IMR-90 (cell line): Measurements from ENCODE around the gene NEGR1. TPM values are rescaled to one million over a fixed set of nuclear protein-coding genes. Genes with fewer than 3 reads are reported as not detected.

Source experiments
- ATAC-seq: fragments of 200-7000 bp; cut with Tn5 transposase; 2 replicates; pipeline ENCODE4 v1.9.1; 2020; ENCODE audit warnings: low read depth, mild to moderate bottlenecking, moderate library complexity
- BruUV-seq: library from RNA; stranded (reverse); fragments of 400-500 nt; replicated peaks from 2 replicates; lab custom pipeline; 2021; lab: Mats Ljungman, UMichigan
- CTCF ChIA-PET: fragments of 300-600 bp; formaldehyde crosslinking; extraction: SDS; loops from one replicate; lab custom pipeline; 2021; ENCODE audit warnings: antibody characterized with exemption; lab: Yijun Ruan, JAX
- POLR2A ChIA-PET: fragments of 300-600 bp; sonication (Branson Sonifier 250); formaldehyde crosslinking; loops from one replicate; lab custom pipeline; 2022; ENCODE audit warnings: antibody characterized with exemption; ENCODE audit not compliant: unreplicated experiment; lab: Charles Lee
- DNase-seq: peaks from one replicate; pipeline ENCODE4 v3.0.0; 2013
- H2AFZ ChIP-seq: replicated peaks from 2 replicates; pipeline ENCODE3; 2013; ENCODE audit warnings: low read length, mild to moderate bottlenecking; ENCODE audit not compliant: poor library complexity
- H2AK5ac ChIP-seq: 2 replicates; pipeline ENCODE4 v1.6.1; 2013; ENCODE audit warnings: low read depth, low read length, inconsistent platforms
- H2AK9ac ChIP-seq: replicated peaks from 2 replicates; pipeline ENCODE3; 2013; ENCODE audit warnings: mild to moderate bottlenecking, low read depth, low read length, moderate library complexity; ENCODE audit not compliant: poor library complexity
- H2BK120ac ChIP-seq: 2 replicates; pipeline ENCODE4 v1.6.1; 2013; ENCODE audit warnings: low read depth, low read length, inconsistent platforms
- H2BK15ac ChIP-seq: 3 replicates; pipeline ENCODE4 v1.6.1; 2013; ENCODE audit warnings: low read depth, low read length, inconsistent platforms
- H2BK20ac ChIP-seq: 2 replicates; pipeline ENCODE4 v1.6.1; 2013; ENCODE audit warnings: low read depth, mild to moderate bottlenecking, inconsistent platforms, low read length, moderate library complexity
- H2BK5ac ChIP-seq: 2 replicates; pipeline ENCODE4 v1.6.1; 2013; ENCODE audit warnings: mild to moderate bottlenecking, low read depth, low read length, inconsistent platforms; ENCODE audit not compliant: poor library complexity, severe bottlenecking
- H3K14ac ChIP-seq: replicated peaks from 2 replicates; pipeline ENCODE4 v1.6.1; 2013; ENCODE audit warnings: low read depth, low read length, inconsistent platforms
- H3K18ac ChIP-seq: 2 replicates; pipeline ENCODE4 v1.6.1; 2013; ENCODE audit warnings: low read depth, low read length, control low read depth
- H3K23ac ChIP-seq: 2 replicates; pipeline ENCODE4 v1.6.1; 2013; ENCODE audit warnings: low read depth, low read length, inconsistent platforms
- H3K27ac ChIP-seq: 2 replicates; pipeline ENCODE4 v1.5.1; 2013; ENCODE audit warnings: mild to moderate bottlenecking, control low read depth, low read length; ENCODE audit not compliant: insufficient read depth
- H3K27me3 ChIP-seq: 2 replicates; pipeline ENCODE4 v1.6.1; 2013; ENCODE audit warnings: low read length; ENCODE audit not compliant: control insufficient read depth, insufficient read depth
- H3K36me3 ChIP-seq: 2 replicates; pipeline ENCODE4 v1.6.1; 2013; ENCODE audit warnings: low read length, mixed read lengths; ENCODE audit not compliant: control insufficient read depth, insufficient read depth
- H3K4ac ChIP-seq: 2 replicates; pipeline ENCODE4 v1.6.1; 2013; ENCODE audit warnings: low read depth, low read length, inconsistent platforms
- H3K4me1 ChIP-seq: 2 replicates; pipeline ENCODE4 v1.6.1; 2013; ENCODE audit warnings: low read length, mixed read lengths; ENCODE audit not compliant: control insufficient read depth, insufficient read depth
- H3K4me2 ChIP-seq: 2 replicates; pipeline ENCODE4 v1.6.1; 2013; ENCODE audit warnings: low read depth, mild to moderate bottlenecking, control low read depth, low read length, moderate library complexity
- H3K4me3 ChIP-seq: 2 replicates; pipeline ENCODE4 v1.5.1; 2013; ENCODE audit warnings: low read depth, mild to moderate bottlenecking, control low read depth, low read length, moderate library complexity; ENCODE audit not compliant: insufficient read depth
- H3K56ac ChIP-seq: 2 replicates; pipeline ENCODE4 v1.6.1; 2013; ENCODE audit warnings: low read length, inconsistent platforms; ENCODE audit not compliant: insufficient read depth; ENCODE audit errors: extremely low read depth
- H3K79me1 ChIP-seq, 2 experiments: 2 replicates each; pipeline ENCODE4 v1.6.1; 2013; ENCODE audit warnings: low read length in 2 of 2, inconsistent platforms in 1 of 2, low read depth in 1 of 2
- H3K9ac ChIP-seq: 2 replicates; pipeline ENCODE4 v1.6.1; 2013; ENCODE audit warnings: low read depth, low read length, control low read depth
- H3K9me1 ChIP-seq: 2 replicates; pipeline ENCODE4 v1.6.1; 2013; ENCODE audit warnings: low read length, inconsistent platforms; ENCODE audit not compliant: insufficient read depth
- H3K9me3 ChIP-seq: 2 replicates; pipeline ENCODE4 v1.6.1; 2013; ENCODE audit warnings: low read length; ENCODE audit not compliant: control insufficient read depth, insufficient read depth
- H4K20me1 ChIP-seq: 2 replicates; pipeline ENCODE4 v1.6.1; 2013; ENCODE audit warnings: low read length, inconsistent platforms; ENCODE audit not compliant: insufficient read depth
- H4K5ac ChIP-seq: 2 replicates; pipeline ENCODE4 v1.6.1; 2013; ENCODE audit warnings: mild to moderate bottlenecking, low read depth, low read length, control low read depth
- H4K8ac ChIP-seq, 2 experiments: 2 replicates each; pipeline ENCODE4 v1.6.1; 2013; ENCODE audit warnings: low read depth in 2 of 2, low read length in 2 of 2, control low read depth in 1 of 2, inconsistent platforms in 1 of 2
- H4K91ac ChIP-seq: 2 replicates; pipeline ENCODE4 v1.6.1; 2013; ENCODE audit warnings: low read depth, low read length, inconsistent platforms; ENCODE audit not compliant: insufficient read depth
- MAFK ChIP-seq: IDR thresholded peaks from 2 replicates; pipeline ENCODE4 v1.6.1; 2012; ENCODE audit warnings: low read depth, low read length, improper control_type of control experiment
- MXI1 ChIP-seq: IDR thresholded peaks from 2 replicates; pipeline ENCODE4 v1.6.1; 2012; ENCODE audit warnings: low read depth, mild to moderate bottlenecking, low read length, moderate library complexity, borderline replicate concordance
- POLR2A ChIP-seq: IDR thresholded peaks from 2 replicates; pipeline ENCODE4 v1.6.1; 2012; ENCODE audit warnings: mild to moderate bottlenecking, low read depth, low read length
- RAD21 ChIP-seq: IDR thresholded peaks from 2 replicates; pipeline ENCODE4 v1.6.1; 2012; ENCODE audit warnings: low read length, improper control_type of control experiment
- WGBS, 2 experiments: methylation state at CpG; one replicate each; pipeline versions ENCODE4 v1.1.5 to v1.1.7; 2013; ENCODE audit warnings: missing lambda C conversion rate in 2 of 2; ENCODE audit not compliant: insufficient read length in 1 of 2; ENCODE audit errors: extremely low coverage in 2 of 2; 5-methylcytosine and 5-hydroxymethylcytosine counted together
- dilution Hi-C: fragments of 300-500 bp; cut with HindIII; formaldehyde crosslinking; loops from one replicate; pipeline ENCODE4 v1.14.3; 2018; ENCODE audit warnings: low sequenced_read_pairs; ENCODE audit not compliant: unreplicated experiment
- in situ Hi-C: fragments of 300-500 bp; cut with MboI; formaldehyde crosslinking; loops from 3 replicates; pipeline ENCODE4 v1.14.3; 2019; ENCODE audit warnings: low sequenced_read_pairs, inconsistent platforms, mixed read lengths
- intact Hi-C: fragments of 100-400 bp; cut with micrococcal nuclease; formaldehyde crosslinking; loops from 2 replicates; pipeline ENCODE4 v1.10.0; 2022
- polyA plus RNA-seq, 3 experiments: library from polyadenylated mRNA; depleted of rRNA; stranded (reverse); fragments of >200 nt; gene quantifications; 2 replicates each; pipeline ENCODE4 v1.2.3, GENCODE V29; 2012; ENCODE audit warnings: low replicate concordance in 1 of 3
- total RNA-seq: library from RNA; depleted of rRNA; stranded (reverse); fragments of >200 nt; gene quantifications from 2 replicates; pipeline ENCODE4 v1.2.3, GENCODE V29; 2012

NEGR1 gene
- total and polyA plus RNA-seq, 2 of the 4 experiments (the other 2 are of a cell fraction): 5.1 to 9.1 TPM

GRCh38 chr1:72018562-72018961, 263.8 kb downstream of the NEGR1 start (continued):
- TF ChIP-seq MXI1 (no peak), RAD21 (no peak)

DNA sequence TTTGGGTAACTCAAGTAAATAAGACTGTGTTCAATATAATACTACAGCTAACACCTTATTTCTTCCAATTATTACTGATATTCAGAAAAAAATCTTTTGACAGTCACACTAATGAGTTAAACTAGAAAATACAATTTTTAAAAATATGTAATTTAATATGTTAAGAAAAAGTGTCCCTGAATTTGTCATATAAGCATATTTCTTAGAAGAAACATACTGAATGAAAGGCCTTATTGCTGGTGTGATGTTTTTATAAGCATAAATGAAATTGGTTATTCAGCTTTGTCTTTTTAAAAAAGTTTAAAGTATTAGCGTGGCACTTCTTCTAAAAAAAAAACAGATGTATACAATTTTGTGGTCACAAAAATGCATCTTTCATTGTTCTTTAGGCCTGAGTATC, 267.3 kb downstream of the NEGR1 start:
- dilution Hi-C loops: no loop called here
- no peak overlapping the region for H3K18ac ChIP-seq
- H3K4me2 ChIP-seq: no peak overlapping the region
- CTCF ChIA-PET: interaction anchor here (0.5 to 1.1 kb wide), 2 partner anchors 8 to 308 kb away, joined by 3 to 4 read pairs; no protein-coding TSS in a partner anchor
- no peak for ATAC-seq
- no peak for DNase-seq
- H2AK5ac ChIP-seq: no peak overlapping the region
- no TSS peak for BruUV-seq
- in situ Hi-C loops: no loop called here
- H2BK120ac ChIP-seq: no peak overlapping the region
- intact Hi-C loops: no loop called here
- no peaks in the 10 kb centered on the region for H3K36me3 ChIP-seq
- no peak overlapping the region for H4K5ac ChIP-seq
- H3K4ac ChIP-seq: no peak overlapping the region
- H2BK20ac ChIP-seq: no peak overlapping the region
- no peak overlapping the region for H4K91ac ChIP-seq
- no peak overlapping the region for H4K8ac ChIP-seq
- H3K4me3 ChIP-seq: no peak overlapping the region
- POLR2A ChIA-PET: no interaction called here
- H2BK15ac ChIP-seq: no peak overlapping the region
- H3K9me1 ChIP-seq: no peaks in the 10 kb centered on the region
- no peaks in the 10 kb centered on the region for H3K27me3 ChIP-seq
- H3K9ac ChIP-seq: no peak overlapping the region
- no peak overlapping the region for H2AFZ ChIP-seq
- H3K27ac ChIP-seq: no peak overlapping the region
- H3K14ac ChIP-seq: no peak overlapping the region
- WGBS, 2 experiments: no CpG with 5 or more reads among the region's 1 CpG
- no peak overlapping the region for H3K23ac ChIP-seq
- H2BK5ac ChIP-seq: no peak overlapping the region
- H4K20me1 ChIP-seq: no peaks in the 10 kb centered on the region
- H3K4me1 ChIP-seq: no peaks in the 10 kb centered on the region
- H2AK9ac ChIP-seq: no peak overlapping the region
- no peaks in the 10 kb centered on the region for H3K9me3 ChIP-seq
- H3K56ac ChIP-seq: no peak overlapping the region
- TF ChIP-seq POLR2A: no peak
- peak; percentile 70; the same call in 1 of the 2 replicates for TF ChIP-seq MAFK
- H3K79me1 ChIP-seq: no peaks in the 10 kb centered on the region
